K562 (cell line): Measurements from ENCODE around the gene CDH2. TPM values are rescaled to one million over a fixed set of nuclear protein-coding genes. Genes with fewer than 3 reads are reported as not detected.

Source experiments
- ATAC-seq: fragments of 200-7000 bp; cut with Tn5 transposase; 3 replicates; pipeline ENCODE4 v1.9.1; 2020; ENCODE audit warnings: moderate library complexity
- BruUV-seq: library from RNA; stranded (reverse); fragments of 400-500 nt; replicated peaks from 2 replicates; lab custom pipeline; 2021; lab: Mats Ljungman, UMichigan
- CTCF ChIA-PET: fragments of 300-600 bp; formaldehyde crosslinking; extraction: SDS; loops from one replicate; lab custom pipeline; 2021; ENCODE audit warnings: low intra/inter-chr PET ratio; lab: Yijun Ruan, JAX
- POLR2A ChIA-PET: fragments of 300-600, 350-650 bp; sonication (Branson Sonifier 250); formaldehyde crosslinking; extraction: SDS; loops from one replicate; lab custom pipeline; 2021; ENCODE audit warnings: antibody characterized with exemption, inconsistent platforms; lab: Yijun Ruan, JAX
- DNase-seq, 4 experiments: peaks; one replicate each; pipeline versions ENCODE4 v3.0.0 to v3.0.0-alpha.2; 2011 to 2018; ENCODE audit warnings: low spot score in 3 of 4, mixed read lengths in 3 of 4; ENCODE audit errors: extremely low read depth in 1 of 4
- FAIRE-seq: peaks from 2 replicates; lab custom pipeline; 2011; peaks lifted over from hg19 to GRCh38; lab: Jason Lieb, UNC
- H2AFZ ChIP-seq: 2 replicates; pipeline ENCODE4 v1.6.0; 2011; ENCODE audit warnings: low read depth, low read length, control low read depth, inconsistent platforms
- H3K27ac ChIP-seq: fragments of 200-600 bp; 3 replicates; pipeline ENCODE4 v1.8.0; 2011; ENCODE audit warnings: low read depth, mild to moderate bottlenecking, control low read depth, inconsistent platforms, low read length, moderate library complexity, mixed read lengths; ENCODE audit errors: extremely low read depth
- H3K27me3 ChIP-seq, 2 experiments: fragments of 300-600 bp in 1 of 2; 2 replicates in 1 of 2; 3 replicates in 1 of 2; pipeline versions ENCODE4 v1.6.0 to v1.8.0; 2011; ENCODE audit warnings: inconsistent platforms in 2 of 2, low read length in 2 of 2, mild to moderate bottlenecking in 1 of 2, mixed read lengths in 1 of 2, moderate library complexity in 1 of 2; ENCODE audit not compliant: control insufficient read depth in 2 of 2, insufficient read depth in 2 of 2
- H3K36me3 ChIP-seq: fragments of 300-600 bp; 3 replicates; pipeline ENCODE4 v1.8.0; 2011; ENCODE audit warnings: mild to moderate bottlenecking, low read length, inconsistent platforms; ENCODE audit not compliant: control insufficient read depth, insufficient read depth
- H3K4me1 ChIP-seq, 2 experiments: fragments of 200-600 bp in 1 of 2; replicated peaks in 1 of 2; 2 replicates in 1 of 2; 3 replicates in 1 of 2; pipeline versions ENCODE4 v1.5.1 to v1.8.0; 2011; ENCODE audit warnings: inconsistent platforms in 2 of 2, low read length in 2 of 2, mild to moderate bottlenecking in 1 of 2, mixed read lengths in 1 of 2, moderate library complexity in 1 of 2; ENCODE audit not compliant: control insufficient read depth in 2 of 2, insufficient read depth in 2 of 2
- H3K4me2 ChIP-seq: 2 replicates; pipeline ENCODE4 v1.6.1; 2011; ENCODE audit warnings: low read length, control low read depth, inconsistent platforms, mixed read lengths; ENCODE audit not compliant: insufficient read depth
- H3K4me3 ChIP-seq: fragments of 200-600 bp; sonication (generic), shearing (Covaris generic); 2 replicates; pipeline ENCODE4 v1.5.1; 2016; ENCODE audit warnings: control low read depth, inconsistent platforms
- H3K79me2 ChIP-seq: fragments of 200-600 bp; 3 replicates; pipeline ENCODE4 v1.8.0; 2011; ENCODE audit warnings: low read length, inconsistent platforms; ENCODE audit not compliant: control insufficient read depth, insufficient read depth
- H3K9ac ChIP-seq, 2 experiments: 2 replicates each; pipeline versions ENCODE4 v1.6.0 to v1.6.1; 2011; ENCODE audit warnings: low read depth in 2 of 2, low read length in 2 of 2, control low read depth in 1 of 2, inconsistent platforms in 1 of 2, mild to moderate bottlenecking in 1 of 2, mixed read lengths in 1 of 2; ENCODE audit not compliant: insufficient read depth in 1 of 2
- H3K9me1 ChIP-seq: one replicate; pipeline ENCODE4 v1.6.0; 2011; ENCODE audit warnings: inconsistent platforms, mild to moderate bottlenecking, low read length, moderate library complexity; ENCODE audit not compliant: control insufficient read depth, insufficient read depth
- H3K9me3 ChIP-seq: replicated peaks from 2 replicates; pipeline ENCODE4 v1.5.1; 2011; ENCODE audit warnings: low read depth, low read length, inconsistent platforms; ENCODE audit not compliant: control insufficient read depth, insufficient read depth
- H4K20me1 ChIP-seq: replicated peaks from 2 replicates; pipeline ENCODE4 v1.6.1; 2011; ENCODE audit warnings: low read length, inconsistent platforms, mixed read lengths; ENCODE audit not compliant: control insufficient read depth, insufficient read depth
- CEBPZ ChIP-seq: fragments of 150-350 bp; IDR thresholded peaks from 2 replicates; pipeline ENCODE4 v1.6.1; 2014; ENCODE audit warnings: low read depth, mild to moderate bottlenecking, low read length, borderline replicate concordance
- EHMT2 ChIP-seq: fragments of 450-650 bp; IDR thresholded peaks from 2 replicates; pipeline ENCODE4 v1.6.1; 2018; ENCODE audit warnings: antibody characterized with exemption
- RERE ChIP-seq: sonication (generic); formaldehyde crosslinking; IDR thresholded peaks from 2 replicates; pipeline ENCODE4 v1.8.0; 2023; ENCODE audit warnings: missing genetic modification reagents, mild to moderate bottlenecking, borderline replicate concordance
- WGBS: fragments of 100-300 bp; shearing (Covaris generic); methylation state at CpG from one replicate; pipeline ENCODE4 v1.1.6; 2016; ENCODE audit warnings: low coverage, mixed read lengths; ENCODE audit not compliant: insufficient coverage; ENCODE audit errors: missing lambda C conversion rate; 5-methylcytosine and 5-hydroxymethylcytosine counted together
- in situ Hi-C: fragments of 300-500 bp; cut with MboI; formaldehyde crosslinking; loops from 4 replicates; pipeline ENCODE4 v1.15.0; 2018; ENCODE audit warnings: inconsistent platforms, mixed read lengths
- intact Hi-C: fragments of 100-400 bp; cut with micrococcal nuclease; formaldehyde crosslinking; loops from 2 replicates; pipeline ENCODE4 v1.14.2; 2022
- polyA plus RNA-seq, 8 experiments: library from polyadenylated mRNA; depleted of rRNA in 4 of 8; stranded (reverse) in 5 of 8; unstranded in 3 of 8; fragments of >200 nt; fragmentation: Nextera tagmentation in 2 of 8; fragmentation: Illumina TruSeq in 1 of 8; extraction: Ambion mirVana in 2 of 8; extraction: Trizol in 1 of 8; gene quantifications; 2 replicates each; pipeline versions ENCODE4 v1.2.1 to v1.2.3, GENCODE V29; 2011 to 2014; ENCODE audit warnings: inconsistent platforms in 1 of 8, missing spikeins in 1 of 8
- total RNA-seq, 7 experiments: library from RNA; depleted of rRNA in 6 of 7; stranded (reverse); fragments of >200 nt in 6 of 7; fragmentation: Illumina TruSeq in 2 of 7; extraction: Trizol in 2 of 7; gene quantifications; 2 replicates each; pipeline versions ENCODE4 v1.2.1 to v1.2.3, GENCODE V29; 2011 to 2021; ENCODE audit warnings: low replicate concordance in 1 of 7

Gene CDH2
- total and polyA plus RNA-seq, 9 of the 15 experiments (the other 6 are each of a cell fraction or from before 2014, with no cell fraction given): 0.04 TPM; not detected in 8

GRCh38 chr18:28065031-28065792, 111.7 kb downstream of the CDH2 start (continued):
- TF ChIP-seq RERE (CRISPR knock-in tag): no peak

GRCh38 chr18:28063926-28064325, 113.0 kb downstream of the CDH2 start:
- Histone ChIP-seq H2AFZ (no peak overlapping the region), H3K4me1 (no peaks in the 10 kb centered on the region), H3K27me3 (no peaks in the 10 kb centered on the region), H3K27ac (no peak overlapping the region), H3K9ac (no peak overlapping the region), H3K4me2 (no peak overlapping the region), H3K79me2 (no peaks in the 10 kb centered on the region), H4K20me1 (no peaks in the 10 kb centered on the region), H3K4me3 (no peak overlapping the region), H3K36me3 (no peaks in the 10 kb centered on the region), H3K9me1 (no peaks in the 10 kb centered on the region), H3K9me3 (no peaks in the 10 kb centered on the region; the same call in 1 of the 2 replicates)
- ChIA-PET POLR2A (no interaction called here), CTCF (no interaction called here)
- 0% methylated on average over 2 of the region's 2 CpGs for WGBS
- intact Hi-C loops: no loop called here
- FAIRE-seq: no peak
- ATAC-seq: no peak
- no TSS peak for BruUV-seq
- in situ Hi-C loops: no loop called here
- DNase-seq: no peak
- no peak for TF ChIP-seq EHMT2
- no peak for TF ChIP-seq CEBPZ
